Stimulated activated CD8-positive, alpha-beta memory T cell treated with anti-CD3 and anti-CD28 coated beads, Interleukin-4, amount 100 ng/mL, for 4 hours (primary cell): ENCODE measurements around the gene KSR1.

Experiments used
- DNase-seq, 2 donors: peaks; one replicate each; pipeline ENCODE4 v3.0.0-alpha.2; 2020; ENCODE audit warnings: low read depth in 2 of 2, low spot score in 1 of 2

Gene KSR1

DNA sequence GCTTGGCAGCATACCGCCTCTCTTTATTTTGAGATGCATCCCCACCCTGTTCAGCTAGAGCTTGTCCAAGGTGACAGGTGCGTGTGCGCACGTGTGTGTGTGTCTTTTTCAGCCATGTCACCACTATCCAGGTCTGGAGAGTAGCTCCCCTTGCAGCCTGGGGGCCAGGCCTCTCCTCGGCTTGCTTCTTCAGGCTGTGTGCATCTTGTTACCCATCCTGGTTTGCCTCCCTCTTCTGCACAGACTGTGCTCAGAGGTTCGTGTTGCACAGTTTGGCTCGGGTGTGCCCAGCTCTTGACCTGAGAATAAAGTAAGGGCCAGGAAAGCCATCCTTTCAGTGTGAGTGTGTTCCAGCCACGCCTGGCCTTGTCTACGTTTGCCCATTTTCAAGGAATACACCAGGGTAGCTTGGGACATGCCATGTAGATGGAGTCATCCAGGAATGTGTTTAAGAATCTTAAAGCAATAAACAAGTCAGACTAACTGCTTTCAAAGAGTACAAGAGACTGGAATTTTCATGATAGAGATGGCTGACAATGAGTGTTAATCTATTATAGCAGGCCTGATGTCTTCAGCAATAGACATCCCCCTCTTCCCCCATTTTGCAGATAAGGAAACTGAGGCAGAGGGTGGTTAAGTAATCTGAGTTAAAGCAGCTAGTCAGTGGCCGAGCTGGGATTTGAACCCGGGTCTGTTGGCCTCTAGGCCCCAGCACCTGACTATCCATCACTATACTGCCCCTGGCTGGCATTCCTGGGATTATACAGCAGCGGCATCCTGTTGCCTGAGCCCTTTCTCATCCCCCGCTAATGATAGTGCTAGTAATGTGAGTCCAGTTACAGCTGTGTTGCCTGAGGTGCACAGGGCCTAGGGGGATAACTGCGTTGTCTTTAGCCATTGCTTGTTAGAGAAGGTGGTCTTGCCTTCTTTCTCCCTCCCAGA, 77.9 kb downstream of the KSR1 start:
- DNase-seq, result no peak

DNA sequence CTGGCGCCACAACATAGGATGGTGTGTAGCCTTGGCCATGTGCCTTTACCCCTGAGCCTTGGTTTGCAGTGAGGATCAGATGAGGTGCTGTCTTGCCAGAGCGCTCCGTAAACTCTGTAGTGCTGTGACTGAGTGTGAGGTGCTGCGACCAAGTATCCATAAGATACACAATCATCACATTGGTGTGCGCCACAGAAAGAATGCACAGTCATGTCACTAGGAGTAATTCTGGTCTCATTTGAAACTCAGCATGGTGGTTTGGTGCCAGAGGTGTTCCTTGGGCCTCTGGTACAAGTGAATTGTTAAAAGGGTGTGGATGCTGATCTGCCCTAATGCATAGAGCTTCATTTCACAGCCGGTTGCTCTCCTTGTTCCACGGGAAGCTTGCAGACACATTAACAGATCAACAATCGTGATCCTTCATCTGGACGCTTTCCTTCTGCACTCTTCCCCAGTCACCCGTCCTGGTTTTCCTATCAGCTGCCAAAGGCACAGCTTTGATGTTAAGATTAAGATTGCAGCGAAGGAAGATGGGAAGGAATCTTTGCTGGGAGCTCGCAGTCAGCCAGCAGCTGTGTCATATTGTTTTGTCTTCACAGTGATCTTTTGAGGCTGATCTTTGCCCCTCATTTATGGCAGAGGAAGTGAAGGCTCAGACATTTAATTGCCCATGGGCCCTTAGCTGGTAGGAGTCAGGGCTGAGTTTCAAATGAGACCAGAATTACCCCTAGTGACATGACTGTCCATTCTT, 79.1 kb downstream of the KSR1 start:
- DNase-seq, result no peak

DNA sequence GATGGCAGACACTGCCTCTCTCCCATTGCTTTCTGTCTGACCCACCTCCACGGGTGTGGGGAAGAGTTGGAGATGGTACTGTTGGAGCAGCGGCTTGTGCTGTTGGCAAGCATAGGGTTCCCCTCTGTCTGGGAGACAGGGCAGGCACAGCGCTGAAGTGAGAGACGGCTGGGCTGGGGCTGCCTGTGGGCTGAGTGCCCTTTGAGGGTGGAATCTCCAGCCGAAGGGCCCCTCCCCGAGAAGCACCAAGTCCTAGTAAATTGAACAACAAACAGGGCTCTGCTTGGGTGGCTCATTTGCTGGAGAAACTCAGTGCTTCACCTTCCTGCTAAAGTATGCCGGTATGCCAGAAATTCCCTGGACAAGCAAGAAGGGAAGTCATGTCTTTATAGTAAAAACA, 79.7 kb downstream of the KSR1 start:
- DNase-seq, result no peak

DNA sequence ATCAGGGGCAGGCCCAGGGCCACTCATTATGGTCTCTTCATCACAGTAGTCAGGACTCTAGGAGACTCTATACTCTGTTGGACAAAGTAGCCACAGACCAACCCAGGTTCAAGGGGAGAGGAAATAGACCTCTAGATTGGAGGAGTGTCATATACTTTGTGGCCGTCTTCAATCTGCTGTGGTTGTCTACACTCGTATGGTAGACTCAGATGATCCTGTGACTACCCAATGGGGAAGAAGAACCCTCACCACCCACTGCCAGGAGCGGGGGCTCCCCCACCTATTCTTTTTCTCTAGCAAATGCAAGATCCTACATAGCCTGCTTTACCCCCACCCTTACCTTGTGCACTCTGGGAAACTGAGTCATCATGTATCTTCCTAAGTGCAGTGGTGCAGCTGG, 80.5 kb downstream of the KSR1 start:
- DNase-seq, result no peak

DNA sequence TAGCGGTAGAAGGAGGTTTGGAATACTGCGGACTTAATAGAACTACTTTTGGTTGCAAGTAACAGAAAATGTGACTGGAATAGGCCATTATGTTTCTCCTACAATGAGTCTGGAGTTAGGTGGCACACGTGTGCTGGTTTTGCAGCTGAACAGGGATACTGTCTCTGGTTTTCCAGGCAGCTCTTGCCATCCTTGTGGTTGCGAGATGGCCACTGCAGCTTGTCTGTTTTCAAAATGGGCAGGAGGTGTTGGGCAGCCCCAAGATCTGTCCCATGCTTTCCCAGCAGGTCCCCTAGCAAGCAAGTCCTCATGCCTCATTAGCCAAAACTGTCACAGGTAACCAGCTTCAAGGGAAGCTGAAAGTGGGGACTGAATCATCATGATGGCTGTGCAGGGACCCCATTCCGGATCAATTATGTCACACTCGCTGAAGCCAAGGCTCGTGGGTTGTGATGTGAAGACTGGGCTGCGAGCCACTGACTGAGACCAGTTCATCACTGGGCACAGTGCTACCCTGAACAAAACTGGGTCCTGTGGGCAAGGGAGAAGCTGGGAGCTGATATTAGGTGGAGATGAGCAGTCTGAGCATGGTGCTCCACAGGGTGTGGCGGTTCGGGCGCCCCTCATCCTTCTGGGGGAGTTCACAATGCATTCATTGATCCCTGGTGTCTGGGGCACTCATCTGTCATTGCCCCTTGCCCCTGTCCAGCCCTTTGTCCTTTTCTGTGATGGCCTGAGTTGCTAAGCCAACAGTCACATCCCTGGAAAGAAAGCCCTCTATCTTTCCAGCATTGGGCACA, 82.1 kb downstream of the KSR1 start:
- DNase-seq, result no peak

DNA sequence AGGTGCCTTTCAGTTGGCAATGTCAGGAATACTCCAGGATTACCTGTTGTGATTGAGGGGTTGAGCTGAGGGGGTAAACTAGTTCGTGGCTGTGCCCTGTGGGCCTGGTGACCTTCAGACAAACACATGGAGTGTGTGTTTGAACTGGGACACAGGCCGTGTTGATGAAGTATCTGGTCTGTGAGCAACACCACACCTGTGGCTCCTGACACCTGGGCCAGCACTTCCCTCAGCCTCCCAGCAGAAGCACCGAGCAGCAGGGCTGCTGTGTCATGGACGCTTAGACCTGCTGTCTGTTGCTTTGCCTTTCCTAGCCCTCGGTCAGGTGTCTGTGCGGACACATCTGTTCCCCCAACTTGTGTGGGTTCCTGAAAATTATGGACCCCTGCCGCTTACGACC, 82.9 kb downstream of the KSR1 start:
- no peak for DNase-seq

DNA sequence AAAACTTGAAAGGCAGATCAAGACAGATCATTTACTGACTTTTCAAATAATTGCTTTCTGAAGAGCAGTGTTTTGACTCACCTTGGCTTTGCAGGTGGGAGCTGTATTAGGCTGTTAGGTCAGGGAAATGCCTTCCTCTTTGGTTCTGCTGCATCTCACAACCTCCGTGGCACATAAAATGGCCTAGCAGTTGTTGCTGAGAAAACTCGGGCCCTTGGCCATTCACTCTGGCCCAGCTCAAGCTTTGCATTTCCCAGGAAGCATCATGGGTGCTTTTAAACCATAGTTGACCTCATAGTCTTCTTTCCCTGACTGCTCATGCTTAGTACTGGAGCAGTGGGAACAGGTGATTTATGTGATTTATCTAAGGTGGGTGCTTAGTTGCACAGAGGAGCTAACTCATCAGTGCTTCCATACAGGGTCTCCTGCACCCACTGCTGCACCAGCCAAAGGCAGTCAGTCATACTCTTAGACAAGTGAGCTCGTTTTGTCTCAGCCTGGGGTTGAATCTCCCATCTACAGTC, 83.6 kb downstream of the KSR1 start:
- no peak for DNase-seq

DNA sequence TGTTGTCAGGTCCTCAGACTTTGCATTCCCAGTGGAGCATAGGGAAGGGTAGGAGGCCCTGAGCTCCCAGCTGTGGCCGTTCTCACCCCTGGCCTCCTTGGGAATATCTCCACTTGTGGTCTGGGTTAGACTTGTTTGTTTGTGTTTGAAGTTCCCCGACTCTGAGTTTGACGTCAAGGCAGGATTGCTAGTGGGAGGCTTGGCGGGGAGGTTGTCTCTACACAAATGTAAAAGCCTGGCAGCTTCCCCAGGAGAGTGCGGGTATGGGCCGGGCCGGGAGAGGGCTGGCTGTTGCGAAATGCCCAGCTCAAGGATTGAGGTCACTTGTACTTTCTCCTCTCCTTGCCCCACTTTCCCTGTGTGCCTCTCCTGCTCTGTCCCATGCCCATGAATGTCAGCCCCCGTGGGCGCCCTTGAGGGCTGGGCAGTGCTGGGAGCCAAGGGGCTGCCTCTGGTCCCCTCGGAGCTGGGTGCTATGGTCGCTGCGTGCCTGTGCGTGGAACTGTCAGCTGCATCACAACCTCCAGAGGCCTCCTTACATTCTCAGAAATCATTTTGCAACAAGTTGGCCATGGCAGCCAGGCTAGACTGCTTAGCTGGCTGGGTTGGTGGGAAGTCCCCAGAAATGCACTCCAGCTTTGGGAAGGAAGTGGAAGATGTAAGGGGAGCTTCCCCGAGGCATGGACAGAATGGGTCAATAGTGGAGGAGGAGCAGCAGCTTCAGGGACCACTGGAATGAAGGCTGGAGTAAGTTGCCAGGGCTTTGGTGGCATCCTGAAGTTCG, 84.3 kb downstream of the KSR1 start:
- no peak for DNase-seq

DNA sequence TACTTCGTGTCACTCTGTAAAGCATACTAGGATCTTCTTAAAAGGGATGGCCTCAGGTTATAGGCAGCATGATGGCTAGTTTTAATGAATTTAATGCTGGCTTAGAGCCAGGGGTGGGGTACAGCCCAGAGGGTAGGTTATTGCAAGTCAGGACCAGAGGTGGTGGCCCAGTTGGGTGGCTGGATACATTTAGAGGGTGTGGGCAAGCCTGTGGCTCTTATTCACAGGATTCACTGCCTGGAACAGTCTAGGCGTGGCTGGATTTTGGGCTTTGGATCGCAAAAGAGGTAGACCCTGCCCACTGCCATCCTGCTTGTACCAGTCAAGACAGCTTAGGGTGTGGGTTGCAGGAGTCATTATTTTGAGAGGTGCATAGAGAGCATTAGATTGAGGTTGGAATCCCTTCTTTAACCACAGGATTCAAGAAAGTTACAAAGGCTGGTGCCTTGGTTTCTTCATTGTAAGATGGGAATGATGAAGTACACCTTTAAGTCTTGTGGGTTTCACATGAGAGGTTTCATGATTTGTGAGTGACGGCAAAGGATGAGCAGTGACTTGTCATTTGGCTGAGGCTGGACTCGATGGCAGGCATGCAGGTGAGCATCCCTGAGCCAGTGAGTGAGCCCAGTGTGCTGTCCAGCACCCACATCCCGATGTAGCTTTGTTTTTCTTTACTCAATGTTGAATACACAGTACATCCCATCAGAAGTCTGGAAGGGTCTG, 85.2 kb downstream of the KSR1 start:
- no peak for DNase-seq

DNA sequence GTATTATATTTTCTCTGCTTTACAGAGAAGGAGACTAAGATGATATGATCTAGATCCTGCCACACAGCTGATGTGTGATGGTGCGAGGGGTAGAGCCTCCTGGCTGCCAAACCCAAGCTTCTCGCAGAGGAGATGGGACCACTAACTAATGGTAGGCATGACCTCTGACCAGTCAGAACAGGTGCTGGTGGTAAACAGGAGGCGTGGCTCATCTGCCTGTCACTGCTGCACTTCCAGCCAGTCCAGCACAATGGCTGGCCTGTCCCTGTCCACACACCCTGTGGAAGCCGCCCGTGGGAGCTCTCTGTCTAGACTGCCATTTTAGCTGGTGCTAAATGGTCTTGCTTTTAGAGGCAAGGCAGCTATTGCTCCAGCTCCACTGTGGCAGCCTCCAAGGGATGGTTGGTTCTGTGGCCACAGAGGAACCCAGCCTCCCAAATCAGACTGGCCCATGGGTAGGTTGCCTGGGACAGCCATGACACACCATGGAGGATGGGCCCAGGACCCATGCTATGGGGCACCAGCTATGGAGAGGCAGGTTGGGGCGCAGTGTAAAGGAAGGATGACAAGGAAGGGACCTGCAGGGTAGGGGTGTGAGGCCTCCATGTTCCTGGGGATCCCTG, 86.7 kb downstream of the KSR1 start:
- DNase-seq, result no peak

DNA sequence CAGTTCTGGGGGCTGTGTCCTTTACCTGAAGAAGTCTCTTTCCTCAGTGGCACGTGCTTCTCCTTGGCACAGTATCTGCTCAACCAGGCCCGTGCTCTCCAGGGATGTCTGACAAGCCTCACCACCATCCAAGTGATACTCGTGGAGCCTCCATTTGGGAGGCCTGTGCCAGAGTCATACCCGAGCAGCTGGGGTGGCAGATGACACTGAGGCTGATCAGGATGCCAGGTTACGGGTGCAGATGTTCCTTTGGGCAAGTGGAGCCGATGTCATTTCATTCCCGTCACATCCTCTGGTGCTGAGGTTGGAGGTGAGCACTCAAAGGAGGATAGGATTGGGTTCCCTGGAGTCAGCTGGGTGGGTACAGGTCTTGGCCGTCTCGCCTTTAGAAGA, 87.2 kb downstream of the KSR1 start:
- DNase-seq, result no peak

DNA sequence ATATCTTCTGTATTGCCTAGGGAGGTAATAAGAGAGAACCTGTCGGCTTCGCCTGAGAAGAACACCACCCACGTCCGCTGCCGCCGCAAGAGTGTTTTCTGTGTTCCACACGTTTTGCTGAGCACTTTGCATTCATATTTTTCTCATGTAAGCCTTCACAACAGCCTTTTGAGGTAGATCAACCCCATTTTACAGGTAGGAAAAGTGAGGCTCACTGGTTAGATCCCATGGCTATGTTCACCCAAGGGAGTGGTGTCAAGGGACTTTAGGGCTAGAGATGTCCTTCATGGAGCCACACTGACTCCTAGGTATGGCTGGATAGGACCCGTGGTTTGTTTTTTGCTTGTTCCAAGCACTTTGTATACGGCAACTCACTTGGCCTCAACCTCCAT, 87.7 kb downstream of the KSR1 start:
- DNase-seq, result no peak

DNA sequence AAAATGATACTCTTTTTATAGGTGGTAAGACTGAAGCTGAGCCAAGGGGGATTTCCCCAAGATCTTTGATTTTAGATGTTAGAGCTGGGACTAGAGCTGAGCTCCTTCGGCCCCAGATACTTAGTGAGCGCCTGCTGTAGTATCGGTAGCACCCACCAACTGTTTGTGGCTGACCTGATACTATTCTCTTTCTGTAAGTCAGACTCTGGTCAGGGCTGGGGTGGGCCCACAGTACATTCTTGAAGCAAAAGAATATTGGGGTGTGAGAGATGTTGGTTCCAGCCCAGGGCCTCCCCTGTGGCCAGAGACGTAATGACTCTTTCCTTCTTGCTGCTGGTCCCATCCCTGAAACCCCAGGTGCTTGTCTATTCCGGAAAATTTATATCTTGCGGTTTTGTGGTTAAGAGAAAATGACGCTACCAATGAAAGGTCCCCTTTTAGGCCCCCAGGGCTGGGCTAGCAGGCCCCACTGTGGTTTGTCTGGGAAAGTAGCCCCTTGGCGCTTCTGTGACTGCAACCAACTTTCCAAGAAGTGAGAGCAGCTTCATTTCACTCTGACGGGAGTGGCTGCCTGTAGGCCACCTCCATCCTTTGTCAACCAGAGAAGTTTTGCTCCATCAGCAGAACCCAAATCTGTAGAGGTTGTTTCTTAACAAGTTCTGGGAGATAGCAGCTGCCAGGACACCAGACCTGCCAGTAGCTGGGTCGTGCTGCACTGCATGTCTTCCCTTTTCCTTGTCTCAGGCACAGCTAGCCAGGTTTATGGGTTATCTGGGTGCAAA, 88.3 kb downstream of the KSR1 start:
- no peak for DNase-seq

DNA sequence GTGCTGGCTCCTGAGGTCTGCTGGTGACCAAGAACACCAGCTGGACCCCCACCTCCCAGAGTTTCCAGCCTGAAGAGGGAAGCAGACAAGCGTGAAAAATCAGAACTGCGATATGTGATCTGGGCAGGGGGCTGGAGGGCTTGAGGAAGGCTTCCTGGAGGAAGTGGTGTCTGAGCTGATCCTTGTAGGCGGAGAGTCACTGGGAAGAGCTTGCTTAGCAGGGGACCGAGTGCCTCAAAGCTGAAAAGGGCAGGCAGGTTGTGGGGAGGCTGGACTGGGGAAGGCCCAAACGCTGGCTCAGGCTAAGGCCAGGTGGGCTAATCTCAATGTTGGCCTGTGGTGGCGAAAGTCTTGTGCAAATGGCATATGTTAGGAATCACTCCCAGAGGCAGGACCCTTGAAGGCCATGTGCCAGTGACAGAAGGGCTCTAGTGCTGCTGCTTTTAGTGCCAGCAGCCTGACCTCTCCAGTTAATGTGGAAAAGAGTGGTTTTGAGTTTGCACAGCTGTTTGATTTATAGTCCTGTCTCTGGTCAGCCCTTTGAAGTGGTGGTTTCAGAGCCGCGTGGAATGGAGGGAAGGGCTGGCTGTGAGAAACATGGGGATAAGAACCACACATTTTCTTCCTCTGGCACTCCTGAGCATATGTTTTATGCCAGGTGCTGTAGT, 89.4 kb downstream of the KSR1 start:
- no peak for DNase-seq

DNA sequence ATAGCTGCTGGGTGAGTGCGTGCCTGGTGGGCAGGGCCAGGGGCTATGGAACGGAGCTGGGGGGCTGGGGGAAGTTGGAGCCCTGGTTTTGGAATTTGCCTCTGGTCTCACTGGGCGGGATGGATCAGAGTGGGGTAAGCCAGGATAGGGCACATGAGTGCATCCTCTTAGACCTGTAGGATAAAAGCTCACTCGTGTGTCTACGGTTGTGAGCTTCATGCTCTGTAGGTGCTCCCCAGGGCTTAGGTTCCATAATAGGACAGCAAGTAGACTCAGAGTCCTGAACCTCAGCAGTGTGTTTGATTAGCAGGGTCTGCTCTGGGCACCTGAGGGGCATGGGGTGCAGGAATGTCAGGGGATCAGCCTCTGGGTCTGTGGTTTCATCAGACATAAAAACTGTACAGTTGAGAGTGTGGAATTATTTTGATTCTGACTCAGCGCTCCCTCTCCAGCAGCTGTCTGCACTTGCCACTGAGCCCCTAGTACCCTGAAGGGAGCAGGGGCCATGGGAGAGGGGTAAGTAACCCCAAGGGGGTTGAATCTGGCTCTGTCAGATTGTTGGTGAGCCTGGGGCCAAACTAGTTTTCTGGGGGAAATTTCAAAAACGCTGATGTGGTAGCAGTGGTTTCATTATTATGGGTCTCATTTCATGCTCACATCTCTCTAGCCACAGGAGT, 90.5 kb downstream of the KSR1 start:
- DNase-seq, result no peak

DNA sequence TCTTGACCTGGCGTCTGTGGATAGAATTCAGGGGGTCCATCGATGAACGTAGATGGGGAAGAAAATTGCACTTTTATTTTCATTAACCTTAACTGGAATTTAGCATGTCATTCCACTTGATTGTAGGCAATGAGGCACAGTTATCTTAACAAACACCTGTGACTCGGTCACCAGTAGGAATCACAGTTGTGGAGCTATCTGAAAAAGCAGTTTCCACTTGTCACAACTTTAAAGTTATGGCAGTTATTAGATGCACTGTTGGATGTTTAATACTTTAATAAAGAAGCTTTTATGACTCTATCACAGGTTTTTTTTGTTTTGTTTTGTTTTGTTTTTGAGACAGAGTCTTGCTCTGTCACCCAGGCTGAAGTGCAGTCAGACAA, 91.0 kb downstream of the KSR1 start:
- no peak for DNase-seq

DNA sequence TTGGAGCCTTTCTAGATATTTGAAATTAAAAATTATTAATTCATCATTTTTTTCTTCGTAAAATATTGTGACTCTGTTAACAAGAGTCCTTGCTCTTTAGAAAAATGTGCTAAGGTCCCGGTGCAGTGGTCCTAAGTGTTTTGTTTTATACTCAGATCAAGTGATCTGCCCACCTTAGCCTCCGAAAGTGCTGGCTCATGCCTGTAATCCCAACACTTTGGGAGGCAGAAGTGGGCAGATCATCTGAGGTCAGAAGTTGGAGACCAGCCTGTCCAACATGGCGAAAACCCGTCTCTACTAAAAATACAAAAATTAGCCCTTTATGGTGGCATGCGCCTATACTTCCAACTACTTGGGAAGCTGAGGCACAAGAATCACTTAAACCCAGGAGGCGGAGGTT, 92.1 kb downstream of the KSR1 start:
- no peak for DNase-seq
